ENCODE measurements around the gene RGPD3. TPM values are rescaled to one million over a fixed set of nuclear protein-coding genes. Genes with fewer than 3 reads are reported as not detected.
A peak's percentile ranks its signal among the peaks of the same experiment; 100 is the strongest.
"Not testable (repeated sequence)": the region's sequence is repeated elsewhere in the genome, so short reads cannot be mapped to it uniquely, and the experiment has no call there.

Gene RGPD3
- total RNA-seq (2022) (0.14 and 0.27 TPM in 2 replicates), Bru-seq, nascent RNA (percentile 22 among the genes with signal in this experiment), BruChase-seq, experiment 1, labeled RNA remaining after a 2-hour chase (percentile 30 among the genes with signal in this experiment), BruChase-seq, experiment 2, labeled RNA remaining after a 6-hour chase (percentile 24 among the genes with signal in this experiment)
- long read RNA-seq: 0 reads

GRCh38 chr2:106468107-106468506 lies at the start of gene RGPD3:
TSS of gene RGPD3 (minus strand) at chr2:106468413. CDS start at chr2:106468288, 125 bp downstream.
- CTCF ChIA-PET; H3K36me3 Mint-ChIP-seq (ENCODE audit: insufficient read depth, unreplicated experiment); H3K4me3 ChIP-seq (ENCODE audit: low read depth, low read length); H3K4me3 Mint-ChIP-seq (ENCODE audit: unreplicated experiment); BruUV-seq (replicated peaks); H3K4me1 Mint-ChIP-seq (ENCODE audit: low read depth, unreplicated experiment); H3K27ac Mint-ChIP-seq (ENCODE audit: unreplicated experiment); H3K9me3 Mint-ChIP-seq (ENCODE audit: unreplicated experiment); H3K4me1 ChIP-seq; POLR2A ChIA-PET; intact Hi-C loops (cut with micrococcal nuclease; ENCODE audit: unreplicated experiment); H3K27me3 ChIP-seq (replicated peaks; ENCODE audit: control insufficient read depth, insufficient read depth, low read length); H3K27me3 Mint-ChIP-seq (ENCODE audit: insufficient read depth, unreplicated experiment); H3K36me3 ChIP-seq (ENCODE audit: control insufficient read depth, insufficient read depth, low read length); DNase-seq; H3K9me3 ChIP-seq: not testable (repeated sequence)

DNA sequence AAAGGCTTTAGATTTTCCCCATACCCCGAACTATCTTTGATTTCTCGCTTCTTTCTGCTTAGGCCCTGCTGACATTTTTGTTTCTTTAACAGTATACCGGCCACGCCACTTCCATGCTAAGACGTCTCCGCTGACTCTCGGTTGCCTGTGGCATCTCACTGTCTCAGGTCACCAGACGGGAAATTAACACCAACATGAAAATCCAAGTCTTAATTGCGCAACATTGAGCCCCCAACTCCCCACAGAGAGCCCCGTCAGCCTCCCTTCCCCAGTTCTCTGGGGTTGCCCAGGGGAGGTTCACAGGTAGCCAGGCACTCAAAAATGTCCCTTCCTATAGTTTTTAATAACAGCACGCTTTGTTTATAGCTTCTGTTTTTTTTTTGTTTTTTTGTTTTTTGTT lies 49.1 kb upstream of the RGPD3 start:
- Mint-ChIP-seq H3K36me3 (ENCODE audit: insufficient read depth, unreplicated experiment) (no peaks in the 10 kb centered on the region), H3K9me3 (ENCODE audit: unreplicated experiment) (no peaks in the 10 kb centered on the region), H3K27ac (ENCODE audit: unreplicated experiment) (no peak overlapping the region), H3K4me1 (ENCODE audit: low read depth, unreplicated experiment) (peaks cover 6% of the 10 kb centered on the region), H3K4me3 (ENCODE audit: unreplicated experiment) (no peak overlapping the region), H3K27me3 (ENCODE audit: insufficient read depth, unreplicated experiment) (peaks cover 5% of the 10 kb centered on the region)
- no peaks in the 10 kb centered on the region for H3K9me3 ChIP-seq
- intact Hi-C loops (cut with micrococcal nuclease; ENCODE audit: unreplicated experiment): no loop called here
- DNase-seq: no peak
- POLR2A ChIA-PET: no interaction called here
- no peaks in the 10 kb centered on the region for H3K36me3 ChIP-seq (ENCODE audit: control insufficient read depth, insufficient read depth, low read length)
- no peaks in the 10 kb centered on the region for H3K4me1 ChIP-seq
- no peak overlapping the region for H3K4me3 ChIP-seq (ENCODE audit: low read depth, low read length)
- no peak for TF ChIP-seq CTCF (IDR thresholded peaks at IDR 0.05; ENCODE audit: insufficient read depth in 1 of 2, low read depth in 1 of 2, low read length in 1 of 2, severe bottlenecking in 1 of 2, unreplicated experiment in 1 of 2)
- BruUV-seq (replicated peaks): no TSS peak
- H3K27me3 ChIP-seq (replicated peaks; ENCODE audit: control insufficient read depth, insufficient read depth, low read length): no peaks in the 10 kb centered on the region
- CTCF ChIA-PET: no interaction called here

GRCh38 chr2:106516864-106517263 lies 48.7 kb upstream of the RGPD3 start:
- Mint-ChIP-seq H3K9me3 (ENCODE audit: unreplicated experiment) (no peaks in the 10 kb centered on the region), H3K36me3 (ENCODE audit: insufficient read depth, unreplicated experiment) (no peaks in the 10 kb centered on the region), H3K4me3 (ENCODE audit: unreplicated experiment) (no peak overlapping the region), H3K27ac (ENCODE audit: unreplicated experiment) (no peak overlapping the region), H3K4me1 (ENCODE audit: low read depth, unreplicated experiment) (peaks cover 6% of the 10 kb centered on the region), H3K27me3 (ENCODE audit: insufficient read depth, unreplicated experiment) (peaks cover 5% of the 10 kb centered on the region)
- intact Hi-C loops (cut with micrococcal nuclease; ENCODE audit: unreplicated experiment): no loop called here
- no peak for TF ChIP-seq CTCF (IDR thresholded peaks at IDR 0.05; ENCODE audit: insufficient read depth in 1 of 2, low read depth in 1 of 2, low read length in 1 of 2, severe bottlenecking in 1 of 2, unreplicated experiment in 1 of 2)
- H3K36me3 ChIP-seq (ENCODE audit: control insufficient read depth, insufficient read depth, low read length): no peaks in the 10 kb centered on the region
- no peak for DNase-seq
- no peaks in the 10 kb centered on the region for H3K27me3 ChIP-seq (replicated peaks; ENCODE audit: control insufficient read depth, insufficient read depth, low read length)
- POLR2A ChIA-PET: no interaction called here
- CTCF ChIA-PET: no interaction called here
- no peaks in the 10 kb centered on the region for H3K4me1 ChIP-seq
- no TSS peak for BruUV-seq (replicated peaks)
- H3K4me3 ChIP-seq (ENCODE audit: low read depth, low read length): no peak overlapping the region
- no peaks in the 10 kb centered on the region for H3K9me3 ChIP-seq

DNA sequence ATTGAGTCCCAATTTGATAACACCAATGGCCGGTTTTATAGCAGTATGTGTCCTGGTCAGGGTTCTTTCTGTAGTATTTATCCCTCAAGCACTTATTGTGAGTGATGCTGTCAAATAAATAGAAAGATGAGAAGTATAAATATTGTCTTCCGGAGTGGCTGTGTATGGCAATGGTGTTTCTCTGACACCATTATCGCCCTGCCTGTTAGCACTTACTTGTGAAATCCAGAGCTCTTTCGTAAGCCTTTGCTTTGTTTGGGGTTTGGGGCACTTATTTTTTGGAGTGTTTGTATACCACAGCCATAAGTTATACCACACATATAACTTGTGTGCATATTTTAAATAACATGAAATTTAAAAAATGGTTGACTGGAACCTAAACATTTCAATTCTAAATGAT lies 48.2 kb upstream of the RGPD3 start:
- Mint-ChIP-seq H3K4me1 (ENCODE audit: low read depth, unreplicated experiment) (peaks cover 6% of the 10 kb centered on the region), H3K9me3 (ENCODE audit: unreplicated experiment) (no peaks in the 10 kb centered on the region), H3K27me3 (ENCODE audit: insufficient read depth, unreplicated experiment) (peaks cover 5% of the 10 kb centered on the region), H3K4me3 (ENCODE audit: unreplicated experiment) (no peak overlapping the region), H3K27ac (ENCODE audit: unreplicated experiment) (no peak overlapping the region), H3K36me3 (ENCODE audit: insufficient read depth, unreplicated experiment) (no peaks in the 10 kb centered on the region)
- Histone ChIP-seq H3K4me1 (no peaks in the 10 kb centered on the region), H3K27me3 (replicated peaks; ENCODE audit: control insufficient read depth, insufficient read depth, low read length) (no peaks in the 10 kb centered on the region), H3K9me3 (no peaks in the 10 kb centered on the region), H3K4me3 (ENCODE audit: low read depth, low read length) (no peak overlapping the region), H3K36me3 (ENCODE audit: control insufficient read depth, insufficient read depth, low read length) (no peaks in the 10 kb centered on the region)
- CTCF ChIA-PET: no interaction called here
- no peak for TF ChIP-seq CTCF (IDR thresholded peaks at IDR 0.05; ENCODE audit: insufficient read depth in 1 of 2, low read depth in 1 of 2, low read length in 1 of 2, severe bottlenecking in 1 of 2, unreplicated experiment in 1 of 2)
- intact Hi-C loops (cut with micrococcal nuclease; ENCODE audit: unreplicated experiment): no loop called here
- BruUV-seq (replicated peaks): no TSS peak
- POLR2A ChIA-PET: no interaction called here
- no peak for DNase-seq

GRCh38 chr2:106514827-106515226 lies 46.6 kb upstream of the RGPD3 start:
- H3K4me3 Mint-ChIP-seq (ENCODE audit: unreplicated experiment); intact Hi-C loops (cut with micrococcal nuclease; ENCODE audit: unreplicated experiment); BruUV-seq (replicated peaks); H3K4me3 ChIP-seq (ENCODE audit: low read depth, low read length); H3K36me3 ChIP-seq (ENCODE audit: control insufficient read depth, insufficient read depth, low read length); POLR2A ChIA-PET; H3K9me3 Mint-ChIP-seq (ENCODE audit: unreplicated experiment); H3K27ac Mint-ChIP-seq (ENCODE audit: unreplicated experiment); H3K4me1 ChIP-seq; H3K4me1 Mint-ChIP-seq (ENCODE audit: low read depth, unreplicated experiment); DNase-seq; H3K27me3 ChIP-seq (replicated peaks; ENCODE audit: control insufficient read depth, insufficient read depth, low read length); H3K27me3 Mint-ChIP-seq (ENCODE audit: insufficient read depth, unreplicated experiment); H3K9me3 ChIP-seq; H3K36me3 Mint-ChIP-seq (ENCODE audit: insufficient read depth, unreplicated experiment): not testable (repeated sequence)
- CTCF ChIA-PET: interaction anchor here (0.8 kb wide), 1 partner anchor 24 kb away, joined by 5 read pairs; no protein-coding TSS in a partner anchor

All from Caco-2 (cell line).